ENCODE results near the gene MCHR1.
A peak's percentile ranks its signal among the peaks of the same experiment; 100 is the strongest.
"Not testable (repeated sequence)": the region's sequence is repeated elsewhere in the genome, so short reads cannot be mapped to it uniquely, and the experiment has no call there.

MCHR1 gene

GRCh38 chr22:40679249-40679963 is at the start of gene MCHR1:
Gene MCHR1 (plus strand): TSS chr22:40679484. CDS start chr22:40679653, 169 bp downstream.
- DNase-seq (ENCODE audit: low read depth, low spot score), result no peak

DNA sequence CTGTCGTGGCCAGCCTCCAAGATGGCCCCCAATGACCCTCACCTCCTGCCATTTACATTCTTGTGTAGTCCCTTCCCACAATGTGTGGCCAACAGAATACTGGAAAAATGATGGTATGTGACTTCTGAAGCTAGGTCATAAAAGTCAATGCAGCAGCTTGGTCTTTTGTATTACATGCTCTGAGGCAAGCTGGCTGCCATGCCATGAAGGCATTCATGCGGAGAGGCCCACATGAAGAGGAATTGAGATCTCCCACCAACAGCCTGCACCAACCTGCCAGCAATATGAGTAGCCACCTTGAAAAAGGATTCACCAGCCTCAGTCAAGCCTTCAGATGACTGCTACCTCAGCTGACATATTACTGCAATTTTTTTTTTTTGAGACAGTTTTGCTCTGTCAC is 47.4 kb upstream of the MCHR1 start:
- no peak for DNase-seq (ENCODE audit: low read depth, low spot score)

GRCh38 chr22:40633036-40633435 is 46.2 kb upstream of the MCHR1 start:
- no peak for DNase-seq (ENCODE audit: low read depth, low spot score)

GRCh38 chr22:40634119-40634903 is 45.0 kb upstream of the MCHR1 start:
- no peak for DNase-seq (ENCODE audit: low read depth, low spot score)

GRCh38 chr22:40635043-40635939 is 44.0 kb upstream of the MCHR1 start:
- DNase-seq (ENCODE audit: low read depth, low spot score), result no peak

DNA sequence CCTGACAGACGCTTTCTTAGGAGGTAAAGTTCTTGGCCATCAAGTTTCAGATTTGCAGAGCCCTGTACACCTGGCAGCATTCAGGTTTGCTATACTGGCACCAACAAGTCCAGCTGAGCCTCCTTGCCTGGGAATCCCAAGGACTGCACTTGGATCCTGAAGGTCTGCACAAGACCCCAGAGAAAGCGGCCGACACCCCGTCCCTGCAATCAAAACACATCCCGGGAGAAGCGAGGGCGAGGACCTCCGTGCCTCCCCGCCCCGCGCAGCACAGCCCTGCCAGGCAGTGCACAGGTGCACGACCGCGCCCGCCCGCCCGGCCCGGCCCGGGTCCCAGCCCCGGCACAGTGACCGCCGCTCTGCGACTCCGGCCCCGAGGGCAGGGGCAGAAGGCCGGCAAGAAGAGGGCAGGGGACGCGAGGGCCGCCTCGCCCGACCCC is 43.3 kb upstream of the MCHR1 start:
- DNase-seq (ENCODE audit: low read depth, low spot score), result no peak

GRCh38 chr22:40636380-40637182 is 42.7 kb upstream of the MCHR1 start, which contains the start of gene MRTFA:
Gene MRTFA (minus strand): TSS chr22:40636719.
- DNase-seq (ENCODE audit: low read depth, low spot score), result peak; percentile 98

DNA sequence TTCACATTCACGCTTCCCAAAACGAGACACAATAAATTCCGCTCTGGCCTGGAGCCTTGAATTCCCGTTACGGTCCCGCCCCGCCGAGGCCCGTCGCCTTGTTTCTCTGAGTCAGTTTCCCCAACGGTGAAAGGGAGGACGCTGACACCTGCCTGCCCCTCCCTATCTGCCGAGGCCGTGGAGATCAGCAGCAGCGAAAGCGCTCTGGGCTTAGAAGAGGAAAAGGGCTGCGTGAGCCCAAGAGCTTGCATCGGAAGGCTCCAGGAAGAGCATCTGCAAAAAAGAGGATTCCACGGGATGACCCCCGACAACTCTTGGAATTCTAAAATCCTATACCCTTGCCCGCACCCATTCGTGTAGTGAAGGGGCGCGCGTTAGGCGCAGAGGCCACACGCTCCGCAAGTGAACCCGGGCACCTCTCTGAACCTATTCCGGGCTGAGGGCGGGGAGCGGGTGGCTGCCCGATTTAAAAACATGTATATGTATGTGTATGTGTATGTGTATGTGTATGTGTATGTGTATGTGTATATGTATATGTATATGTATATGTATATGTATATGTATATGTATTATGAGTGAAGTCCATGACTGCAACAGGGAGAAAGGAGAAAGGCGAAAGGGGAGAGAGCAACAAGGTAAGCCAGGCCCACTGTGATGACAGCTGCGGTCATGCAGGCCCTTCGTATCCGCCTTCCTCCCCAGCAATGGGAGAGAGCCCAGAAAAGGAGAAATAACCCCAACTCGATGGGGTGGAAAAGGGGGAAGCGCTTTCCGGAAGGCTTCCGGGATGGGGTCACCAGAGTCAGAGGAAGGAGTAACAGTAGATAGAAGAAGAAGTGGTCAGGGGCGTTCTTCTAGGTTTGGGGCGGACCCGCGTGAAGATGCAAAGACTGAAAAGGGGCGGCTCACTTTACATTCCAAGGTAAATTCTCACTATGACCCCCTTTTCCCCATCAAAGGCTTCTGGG is 41.8 kb upstream of the MCHR1 start:
- no peak for DNase-seq (ENCODE audit: low read depth, low spot score)

DNA sequence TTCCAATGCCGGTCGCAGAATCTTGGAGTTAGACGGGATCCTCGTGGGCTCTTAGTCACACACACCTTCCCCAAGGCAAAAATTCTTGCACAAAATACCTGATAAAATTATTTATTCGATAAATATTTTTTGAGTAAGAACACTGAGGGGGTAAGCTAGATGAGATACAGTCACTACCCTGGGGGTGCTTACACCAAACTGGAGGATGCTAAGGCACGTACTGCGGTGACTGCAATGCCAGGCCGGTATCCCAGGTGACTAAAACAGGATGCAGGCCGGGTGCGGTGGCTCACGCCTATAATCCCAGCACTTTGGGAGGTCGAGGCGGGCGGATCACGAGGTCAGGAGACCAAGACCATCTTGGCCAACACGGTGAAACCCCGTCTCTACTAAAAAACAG is 41.0 kb upstream of the MCHR1 start:
- DNase-seq (ENCODE audit: low read depth, low spot score), result no peak

DNA sequence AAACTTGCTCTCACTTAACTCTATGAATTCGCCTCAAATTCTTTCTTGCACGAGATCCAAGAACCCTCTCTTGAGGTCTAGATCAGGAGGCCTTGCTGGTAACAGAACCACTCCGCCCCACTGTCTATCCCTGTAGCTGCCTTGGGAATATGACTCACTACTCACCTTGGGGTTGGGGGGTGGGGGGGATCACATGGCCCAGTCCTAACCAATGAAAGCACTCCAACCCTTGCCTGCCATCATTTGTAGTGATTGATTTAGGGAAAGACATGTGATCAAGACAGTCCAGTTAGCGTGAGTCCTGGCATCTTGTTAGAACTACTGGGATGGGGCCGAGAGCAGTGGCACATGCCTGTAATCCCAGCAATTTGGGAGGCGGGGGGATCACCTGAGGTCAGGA is 38.0 kb upstream of the MCHR1 start:
- no peak for DNase-seq (ENCODE audit: low read depth, low spot score)

GRCh38 chr22:40642316-40642715 is 37.0 kb upstream of the MCHR1 start:
- no peak for DNase-seq (ENCODE audit: low read depth, low spot score)

DNA sequence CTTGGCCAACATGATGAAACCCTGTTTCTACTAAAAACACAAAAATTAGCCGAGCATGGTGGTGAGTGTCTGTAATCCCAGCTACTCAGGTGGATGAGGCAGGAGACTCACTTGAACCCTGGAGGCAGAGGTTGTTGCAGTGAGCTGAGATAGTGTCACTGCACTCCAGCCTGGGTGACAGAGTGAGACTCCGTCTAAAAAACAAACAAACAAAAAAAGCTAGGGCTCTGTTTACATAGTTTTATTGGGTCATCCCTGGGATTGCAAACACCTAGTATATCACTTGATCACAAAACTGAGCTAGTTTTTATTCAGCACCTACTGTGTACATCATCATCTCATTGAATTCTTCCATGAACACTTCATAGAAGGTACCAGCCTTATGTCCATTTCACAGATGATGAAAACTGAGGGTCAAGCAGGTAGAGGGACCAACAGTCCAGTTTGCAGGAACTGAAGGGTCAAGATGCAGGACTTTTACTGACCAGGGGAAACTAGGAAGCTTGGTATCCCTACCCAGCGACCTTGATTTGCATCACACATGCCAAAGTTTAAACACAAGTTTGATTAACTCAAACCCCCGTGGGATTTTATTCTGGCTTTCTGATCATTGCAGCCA is 33.6 kb upstream of the MCHR1 start:
- DNase-seq (ENCODE audit: low read depth, low spot score), result no peak

DNA sequence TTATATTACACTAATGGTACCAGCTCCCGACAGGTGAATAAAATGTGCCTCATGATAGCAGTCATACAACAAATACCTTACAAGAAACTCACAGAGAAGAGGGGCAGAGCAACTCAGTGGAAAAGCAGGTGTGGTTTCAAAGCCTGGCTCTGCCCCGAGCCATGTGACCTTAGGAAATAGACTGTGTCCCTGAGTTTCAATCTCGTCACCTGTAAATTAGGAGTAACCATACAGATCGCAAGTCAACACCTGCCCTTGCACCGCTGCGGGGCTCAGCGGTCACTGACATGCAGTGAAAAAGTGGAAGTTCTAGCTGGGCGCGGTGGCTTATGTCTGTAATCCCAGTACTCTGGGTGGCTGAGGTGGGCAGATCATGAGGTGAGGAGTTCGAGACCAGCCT is 30.9 kb upstream of the MCHR1 start:
- DNase-seq (ENCODE audit: low read depth, low spot score), result no peak

GRCh38 chr22:40651057-40651456 is 28.2 kb upstream of the MCHR1 start:
- no peak for DNase-seq (ENCODE audit: low read depth, low spot score)

DNA sequence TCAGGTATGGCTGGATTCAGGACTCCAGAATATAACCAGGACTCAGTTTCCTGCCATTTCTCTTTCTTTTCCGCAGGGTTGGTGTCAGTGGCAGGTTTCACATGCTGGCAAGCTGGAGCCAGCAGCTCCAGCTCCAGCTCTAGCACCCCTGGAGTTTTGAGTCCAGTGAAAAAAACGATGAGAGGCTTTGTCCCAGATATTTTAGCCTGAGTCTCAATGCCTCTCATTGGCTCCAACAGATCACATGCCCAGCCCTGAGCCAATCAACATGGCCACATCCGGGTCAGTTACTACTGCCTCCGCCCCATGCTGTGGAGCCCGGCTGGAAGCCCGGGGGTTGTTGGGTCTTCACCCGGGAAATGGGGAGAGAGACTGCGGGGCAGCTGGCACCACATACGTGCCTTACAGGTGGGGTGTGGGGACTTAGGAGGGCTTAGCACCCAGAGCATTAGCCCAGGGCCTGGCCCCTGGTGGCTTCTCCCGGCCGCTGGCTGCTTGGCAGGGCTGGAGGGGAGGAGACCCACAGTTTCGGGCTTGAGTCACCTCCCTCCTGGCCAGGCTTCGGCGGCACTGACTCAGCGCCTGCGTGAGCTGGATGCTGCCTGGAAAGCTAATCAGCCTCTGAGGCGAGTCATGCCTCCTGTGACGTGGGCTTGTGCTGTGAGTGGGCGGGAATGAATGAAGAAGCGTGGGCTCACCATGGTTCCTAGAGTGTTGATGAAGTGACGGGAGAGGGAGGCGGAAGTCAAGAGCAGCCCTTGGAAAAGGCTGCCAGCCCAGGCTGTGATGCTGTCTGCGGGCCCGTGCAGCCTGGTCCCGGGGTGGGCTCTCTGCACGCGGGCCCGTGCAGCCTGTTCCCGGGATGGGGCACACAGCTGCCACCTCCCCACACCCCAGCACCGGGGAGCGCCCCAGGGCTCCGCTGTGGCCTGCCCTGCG is 27.5 kb upstream of the MCHR1 start:
- no peak for DNase-seq (ENCODE audit: low read depth, low spot score)

- DNase-seq (ENCODE audit: low read depth, low spot score), result no peak
Measured at GRCh38 chr22:40653361-40653760, 25.9 kb upstream of the MCHR1 start.

GRCh38 chr22:40654522-40655167 is 24.6 kb upstream of the MCHR1 start:
- no peak for DNase-seq (ENCODE audit: low read depth, low spot score)

GRCh38 chr22:40655941-40656340 is 23.3 kb upstream of the MCHR1 start:
- not testable (repeated sequence) for DNase-seq (ENCODE audit: low read depth, low spot score)

All from iPS DF 19.7 (cell line).